ENCODE measurements around the gene FBLN1. TPM values are rescaled to one million over a fixed set of nuclear protein-coding genes. Genes with fewer than 3 reads are reported as not detected.

The FBLN1 gene
- total and polyA plus RNA-seq, 2 donors (not counting 3 experiments of a cell fraction or from before 2014, with no cell fraction given): 1.2 to 4.0 TPM

- H3K79me2 ChIP-seq (ENCODE audit: control insufficient read depth, insufficient read depth, low read length): no peaks in the 10 kb centered on the region
- dilution Hi-C loops (cut with MboI; ENCODE audit: extremely low pct_ligation_motif_present, low sequenced_read_pairs) (no loop called here), intact Hi-C loops (cut with micrococcal nuclease) (loop anchor here (1.0 kb wide), 2 partner anchors 186 to 220 kb away; no protein-coding TSS in a partner anchor)
- FAIRE-seq: peak; percentile 72
- no peaks in the 10 kb centered on the region for H3K36me3 ChIP-seq (ENCODE audit: control insufficient read depth in 2 of 2, extremely low read depth in 1 of 2, insufficient read depth in 2 of 2, low read length in 2 of 2)
- peak; percentile 34 for DNase-seq (ENCODE audit: low read depth, low spot score)
- H3K27ac ChIP-seq (ENCODE audit: insufficient read depth, low read depth, low read length): no peak overlapping the region
- peak; percentile 55 for TF ChIP-seq EZH2 (IDR thresholded peaks at IDR 0.05; ENCODE audit: borderline replicate concordance, low read depth, low read length, severe bottlenecking)
- TF ChIP-seq CTCF (IDR thresholded peaks at IDR 0.05; ENCODE audit: extremely low read depth in 1 of 2, insufficient read depth in 1 of 2, low read depth in 1 of 2, low read length in 2 of 2): peak; percentile 84 to 91
- no peak for TF ChIP-seq POLR2AphosphoS5 (IDR thresholded peaks at IDR 0.05; ENCODE audit: insufficient read depth, low read depth, low read length)
- ChIA-PET POLR2A (no interaction called here), CTCF (interaction anchor here (0.5 to 1.9 kb wide), 14 partner anchors 9 to 380 kb away, joined by 3 to 20 read pairs (median 3); partner anchors contain the start of gene ATXN10)
- H3K9me1 ChIP-seq (replicated peaks; ENCODE audit: control insufficient read depth, extremely low read depth, insufficient read depth, low read length): no peaks in the 10 kb centered on the region
- H3K9ac ChIP-seq (replicated peaks; ENCODE audit: extremely low read depth, insufficient read depth, low read length): no peak overlapping the region
- H3K27me3 ChIP-seq (ENCODE audit: control insufficient read depth in 2 of 2, insufficient read depth in 2 of 2, low read length in 2 of 2): peaks cover 18 to 21% of the 10 kb centered on the region in 2 experiments
- no peak overlapping the region for H3K4me3 ChIP-seq (replicated peaks in 1 of 3; ENCODE audit: insufficient read depth in 1 of 3, low read depth in 1 of 3, low read length in 3 of 3)
- no peaks in the 10 kb centered on the region for H3K4me1 ChIP-seq (ENCODE audit: control insufficient read depth, extremely low read depth, insufficient read depth, low read length)
- H4K20me1 ChIP-seq (replicated peaks; ENCODE audit: control insufficient read depth, extremely low read depth, insufficient read depth, low read length): no peaks in the 10 kb centered on the region
- H3K4me2 ChIP-seq (ENCODE audit: insufficient read depth, low read length): no peak overlapping the region
- BruUV-seq (replicated peaks): no TSS peak
- H2AFZ ChIP-seq (ENCODE audit: low read depth, low read length): peak overlapping the region; percentile 24
- H3K9me3 ChIP-seq (replicated peaks; ENCODE audit: control insufficient read depth, insufficient read depth, low read length): no peaks in the 10 kb centered on the region
These were observed 143.1 kb downstream of the FBLN1 start for GRCh38 chr22:45645526-45646414.

Measured in endothelial cell of umbilical vein (primary cell).